ENCODE data around the gene PABPN1L.
"Not testable (repeated sequence)": the region's sequence is repeated elsewhere in the genome, so short reads cannot be mapped to it uniquely, and the experiment has no call there.

DNA sequence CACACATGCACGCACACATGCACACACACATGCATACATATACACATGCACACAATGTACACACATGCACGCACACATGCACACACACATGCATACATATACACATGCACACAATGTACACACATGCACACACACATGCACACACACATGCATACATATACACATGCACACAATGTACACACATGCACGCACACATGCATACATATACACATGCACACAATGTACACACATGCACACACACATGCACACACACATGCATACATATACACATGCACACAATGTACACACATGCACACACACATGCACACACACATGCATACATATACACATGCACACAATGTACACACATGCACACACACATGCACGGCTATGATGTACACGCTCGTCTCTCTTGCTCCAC is 27.8 kb upstream of the PABPN1L start:
- TF ChIP-seq POLR2A (IDR thresholded peaks at IDR 0.05) = not testable (repeated sequence)
- TF ChIP-seq, protein P1, sequence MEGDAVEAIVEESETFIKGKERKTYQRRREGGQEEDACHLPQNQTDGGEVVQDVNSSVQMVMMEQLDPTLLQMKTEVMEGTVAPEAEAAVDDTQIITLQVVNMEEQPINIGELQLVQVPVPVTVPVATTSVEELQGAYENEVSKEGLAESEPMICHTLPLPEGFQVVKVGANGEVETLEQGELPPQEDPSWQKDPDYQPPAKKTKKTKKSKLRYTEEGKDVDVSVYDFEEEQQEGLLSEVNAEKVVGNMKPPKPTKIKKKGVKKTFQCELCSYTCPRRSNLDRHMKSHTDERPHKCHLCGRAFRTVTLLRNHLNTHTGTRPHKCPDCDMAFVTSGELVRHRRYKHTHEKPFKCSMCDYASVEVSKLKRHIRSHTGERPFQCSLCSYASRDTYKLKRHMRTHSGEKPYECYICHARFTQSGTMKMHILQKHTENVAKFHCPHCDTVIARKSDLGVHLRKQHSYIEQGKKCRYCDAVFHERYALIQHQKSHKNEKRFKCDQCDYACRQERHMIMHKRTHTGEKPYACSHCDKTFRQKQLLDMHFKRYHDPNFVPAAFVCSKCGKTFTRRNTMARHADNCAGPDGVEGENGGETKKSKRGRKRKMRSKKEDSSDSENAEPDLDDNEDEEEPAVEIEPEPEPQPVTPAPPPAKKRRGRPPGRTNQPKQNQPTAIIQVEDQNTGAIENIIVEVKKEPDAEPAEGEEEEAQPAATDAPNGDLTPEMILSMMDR (IDR thresholded peaks at IDR 0.05) = not testable (repeated sequence)

Data from adrenal gland (tissue), 5 donors.